K562 (cell line): ENCODE data around the gene ASB15. TPM values are rescaled to one million over a fixed set of nuclear protein-coding genes. Genes with fewer than 3 reads are reported as not detected.

ENCODE experiments used
- ATAC-seq: fragments of 200-7000 bp; cut with Tn5 transposase; 3 replicates; pipeline ENCODE4 v1.9.1; 2020; ENCODE audit warnings: moderate library complexity
- BruUV-seq: library from RNA; stranded (reverse); fragments of 400-500 nt; replicated peaks from 2 replicates; lab custom pipeline; 2021; lab: Mats Ljungman, UMichigan
- CTCF ChIA-PET: fragments of 300-600 bp; formaldehyde crosslinking; extraction: SDS; loops from one replicate; lab custom pipeline; 2021; ENCODE audit warnings: low intra/inter-chr PET ratio; lab: Yijun Ruan, JAX
- POLR2A ChIA-PET: fragments of 300-600, 350-650 bp; sonication (Branson Sonifier 250); formaldehyde crosslinking; extraction: SDS; loops from one replicate; lab custom pipeline; 2021; ENCODE audit warnings: antibody characterized with exemption, inconsistent platforms; lab: Yijun Ruan, JAX
- DNase-seq, 4 experiments: peaks; one replicate each; pipeline versions ENCODE4 v3.0.0 to v3.0.0-alpha.2; 2011 to 2018; ENCODE audit warnings: low spot score in 3 of 4, mixed read lengths in 3 of 4; ENCODE audit errors: extremely low read depth in 1 of 4
- FAIRE-seq: peaks from 2 replicates; lab custom pipeline; 2011; peaks lifted over from hg19 to GRCh38; lab: Jason Lieb, UNC
- H2AFZ ChIP-seq: 2 replicates; pipeline ENCODE4 v1.6.0; 2011; ENCODE audit warnings: low read depth, low read length, control low read depth, inconsistent platforms
- H3K27ac ChIP-seq: fragments of 200-600 bp; 3 replicates; pipeline ENCODE4 v1.8.0; 2011; ENCODE audit warnings: low read depth, mild to moderate bottlenecking, control low read depth, inconsistent platforms, low read length, moderate library complexity, mixed read lengths; ENCODE audit errors: extremely low read depth
- H3K27me3 ChIP-seq, 2 experiments: fragments of 300-600 bp in 1 of 2; 2 replicates in 1 of 2; 3 replicates in 1 of 2; pipeline versions ENCODE4 v1.6.0 to v1.8.0; 2011; ENCODE audit warnings: inconsistent platforms in 2 of 2, low read length in 2 of 2, mild to moderate bottlenecking in 1 of 2, mixed read lengths in 1 of 2, moderate library complexity in 1 of 2; ENCODE audit not compliant: control insufficient read depth in 2 of 2, insufficient read depth in 2 of 2
- H3K36me3 ChIP-seq: fragments of 300-600 bp; 3 replicates; pipeline ENCODE4 v1.8.0; 2011; ENCODE audit warnings: mild to moderate bottlenecking, low read length, inconsistent platforms; ENCODE audit not compliant: control insufficient read depth, insufficient read depth
- H3K4me1 ChIP-seq, 2 experiments: fragments of 200-600 bp in 1 of 2; replicated peaks in 1 of 2; 2 replicates in 1 of 2; 3 replicates in 1 of 2; pipeline versions ENCODE4 v1.5.1 to v1.8.0; 2011; ENCODE audit warnings: inconsistent platforms in 2 of 2, low read length in 2 of 2, mild to moderate bottlenecking in 1 of 2, mixed read lengths in 1 of 2, moderate library complexity in 1 of 2; ENCODE audit not compliant: control insufficient read depth in 2 of 2, insufficient read depth in 2 of 2
- H3K4me2 ChIP-seq: 2 replicates; pipeline ENCODE4 v1.6.1; 2011; ENCODE audit warnings: low read length, control low read depth, inconsistent platforms, mixed read lengths; ENCODE audit not compliant: insufficient read depth
- H3K4me3 ChIP-seq: fragments of 200-600 bp; sonication (generic), shearing (Covaris generic); 2 replicates; pipeline ENCODE4 v1.5.1; 2016; ENCODE audit warnings: control low read depth, inconsistent platforms
- H3K79me2 ChIP-seq: fragments of 200-600 bp; 3 replicates; pipeline ENCODE4 v1.8.0; 2011; ENCODE audit warnings: low read length, inconsistent platforms; ENCODE audit not compliant: control insufficient read depth, insufficient read depth
- H3K9ac ChIP-seq, 2 experiments: 2 replicates each; pipeline versions ENCODE4 v1.6.0 to v1.6.1; 2011; ENCODE audit warnings: low read depth in 2 of 2, low read length in 2 of 2, control low read depth in 1 of 2, inconsistent platforms in 1 of 2, mild to moderate bottlenecking in 1 of 2, mixed read lengths in 1 of 2; ENCODE audit not compliant: insufficient read depth in 1 of 2
- H3K9me1 ChIP-seq: one replicate; pipeline ENCODE4 v1.6.0; 2011; ENCODE audit warnings: inconsistent platforms, mild to moderate bottlenecking, low read length, moderate library complexity; ENCODE audit not compliant: control insufficient read depth, insufficient read depth
- H3K9me3 ChIP-seq: replicated peaks from 2 replicates; pipeline ENCODE4 v1.5.1; 2011; ENCODE audit warnings: low read depth, low read length, inconsistent platforms; ENCODE audit not compliant: control insufficient read depth, insufficient read depth
- H4K20me1 ChIP-seq: replicated peaks from 2 replicates; pipeline ENCODE4 v1.6.1; 2011; ENCODE audit warnings: low read length, inconsistent platforms, mixed read lengths; ENCODE audit not compliant: control insufficient read depth, insufficient read depth
- FOXA1 ChIP-seq: fragments of 450-650 bp; IDR thresholded peaks from 2 replicates; pipeline ENCODE4 v1.6.1; 2016; ENCODE audit warnings: mild to moderate bottlenecking, borderline replicate concordance
- IRF2 ChIP-seq: sonication (generic); formaldehyde crosslinking; IDR thresholded peaks from 2 replicates; pipeline ENCODE4 v1.8.1; 2022; ENCODE audit warnings: mild to moderate bottlenecking, missing genetic modification reagents
- MCM3 ChIP-seq: fragments of 450-650 bp; IDR thresholded peaks from 2 replicates; pipeline ENCODE4 v1.6.1; 2016
- NFE2 ChIP-seq: IDR thresholded peaks from 2 replicates; pipeline ENCODE4 v1.6.1; 2014; ENCODE audit warnings: antibody characterized with exemption, low read depth
- NKRF ChIP-seq: fragments of 450-650 bp; IDR thresholded peaks from 2 replicates; pipeline ENCODE4 v1.6.1; 2016; ENCODE audit warnings: borderline replicate concordance
- ZNF324 ChIP-seq: fragments of 250-450 bp; sonication (Bioruptor Pico); IDR thresholded peaks from 2 replicates; pipeline ENCODE4 v1.4.0; 2020; ENCODE audit warnings: mild to moderate bottlenecking
- ZNF41 ChIP-seq: fragments of 250-450 bp; sonication (Bioruptor Pico); conservative IDR thresholded peaks from 2 replicates; pipeline ENCODE4 v1.4.0; 2020; ENCODE audit warnings: mild to moderate bottlenecking
- WGBS: fragments of 100-300 bp; shearing (Covaris generic); methylation state at CpG from one replicate; pipeline ENCODE4 v1.1.6; 2016; ENCODE audit warnings: low coverage, mixed read lengths; ENCODE audit not compliant: insufficient coverage; ENCODE audit errors: missing lambda C conversion rate; 5-methylcytosine and 5-hydroxymethylcytosine counted together
- in situ Hi-C: fragments of 300-500 bp; cut with MboI; formaldehyde crosslinking; loops from 4 replicates; pipeline ENCODE4 v1.15.0; 2018; ENCODE audit warnings: inconsistent platforms, mixed read lengths
- intact Hi-C: fragments of 100-400 bp; cut with micrococcal nuclease; formaldehyde crosslinking; loops from 2 replicates; pipeline ENCODE4 v1.14.2; 2022
- polyA plus RNA-seq, 8 experiments: library from polyadenylated mRNA; depleted of rRNA in 4 of 8; stranded (reverse) in 5 of 8; unstranded in 3 of 8; fragments of >200 nt; fragmentation: Nextera tagmentation in 2 of 8; fragmentation: Illumina TruSeq in 1 of 8; extraction: Ambion mirVana in 2 of 8; extraction: Trizol in 1 of 8; gene quantifications; 2 replicates each; pipeline versions ENCODE4 v1.2.1 to v1.2.3, GENCODE V29; 2011 to 2014; ENCODE audit warnings: inconsistent platforms in 1 of 8, missing spikeins in 1 of 8
- total RNA-seq, 7 experiments: library from RNA; depleted of rRNA in 6 of 7; stranded (reverse); fragments of >200 nt in 6 of 7; fragmentation: Illumina TruSeq in 2 of 7; extraction: Trizol in 2 of 7; gene quantifications; 2 replicates each; pipeline versions ENCODE4 v1.2.1 to v1.2.3, GENCODE V29; 2011 to 2021; ENCODE audit warnings: low replicate concordance in 1 of 7

ASB15 gene
- total and polyA plus RNA-seq, 9 of the 15 experiments (the other 6 are each of a cell fraction or from before 2014, with no cell fraction given), result 0.03 to 0.14 (median 0.04) TPM; not detected in 3

- Histone ChIP-seq H3K9me3 (no peaks in the 10 kb centered on the region), H3K36me3 (no peaks in the 10 kb centered on the region), H3K9ac (no peak overlapping the region), H3K27ac (no peak overlapping the region), H4K20me1 (no peaks in the 10 kb centered on the region), H3K4me3 (no peak overlapping the region), H3K4me2 (no peak overlapping the region), H3K79me2 (no peaks in the 10 kb centered on the region), H2AFZ (no peak overlapping the region), H3K4me1 (no peaks in the 10 kb centered on the region; a peak in 1 of 5 replicates), H3K9me1 (no peaks in the 10 kb centered on the region), H3K27me3 (peaks cover 0 to 3% of the 10 kb centered on the region in 2 experiments; a peak in 2 of 5 replicates)
- intact Hi-C loops, result loop anchor here (5.0 kb wide), 1 partner anchor 1148 kb away; no protein-coding TSS in a partner anchor
- DNase-seq, result no peak
- CTCF ChIA-PET, result no interaction called here
- TF ChIP-seq ZNF41 (CRISPR knock-in tag) (no peak), FOXA1 (no peak), NKRF (no peak), MCM3 (no peak), ZNF324 (CRISPR knock-in tag) (no peak), NFE2 (no peak), IRF2 (no peak)
- no peak for ATAC-seq
- WGBS, result 2% methylated on average over 2 of the region's 2 CpGs
- in situ Hi-C loops, result no loop called here
- FAIRE-seq, result no peak
- BruUV-seq, result no TSS peak
- POLR2A ChIA-PET, result no interaction called here
Observed at GRCh38 chr7:123639631-123640030, 38.0 kb downstream of the ASB15 start.
